HG02884 (cell line): Measurements from ENCODE around the gene OVOL1.
"Not testable (repeated sequence)": the region's sequence is repeated elsewhere in the genome, so short reads cannot be mapped to it uniquely, and the experiment has no call there.

Experiments used
- ATAC-seq: cut with Tn5 transposase; IDR thresholded peaks from one replicate; pipeline ENCODE4 v1.9.1; 2021; ENCODE audit warnings: mild to moderate bottlenecking, moderate library complexity; ENCODE audit not compliant: unreplicated experiment

Gene OVOL1

DNA sequence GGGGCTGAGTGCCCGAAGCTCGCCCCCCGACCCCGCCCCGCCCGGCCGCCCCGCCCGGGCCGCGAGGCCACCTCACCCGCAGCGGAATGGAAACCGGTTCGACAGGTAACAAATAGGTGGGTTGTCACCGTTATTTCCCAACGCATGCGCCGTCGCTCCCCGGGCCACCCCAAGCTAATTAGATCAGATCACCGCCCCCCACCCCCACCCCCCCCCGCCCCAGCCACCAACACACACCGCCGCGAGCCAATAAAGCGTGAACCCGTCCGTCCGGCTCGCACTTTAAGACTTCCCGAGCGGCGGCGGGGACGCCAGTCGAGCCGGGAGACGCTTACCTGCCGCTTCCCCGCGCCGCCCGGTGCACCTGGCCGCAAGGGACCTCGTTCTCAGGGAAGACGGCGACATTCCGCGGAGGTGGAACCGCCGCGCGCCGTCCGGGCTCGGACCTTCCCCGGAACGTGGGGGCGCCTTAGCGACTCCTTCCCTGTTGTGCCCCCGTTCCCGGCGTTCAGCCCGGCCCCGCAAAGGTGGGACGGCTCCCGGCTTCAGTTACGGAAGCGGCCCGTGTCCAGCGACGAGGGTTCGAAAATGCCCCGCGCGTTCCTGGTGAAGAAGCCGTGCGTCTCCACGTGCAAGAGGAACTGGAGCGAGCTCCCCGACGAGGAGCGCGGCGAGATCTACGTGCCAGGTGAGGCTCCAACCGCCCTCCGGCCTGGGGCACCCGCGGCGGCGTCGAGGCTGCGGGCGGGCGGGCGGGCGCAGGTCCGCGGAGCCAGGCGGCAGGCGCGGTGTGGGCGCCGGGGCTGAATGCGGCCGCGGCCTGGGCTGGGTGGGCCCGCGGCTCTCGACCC is at the start of gene OVOL1:
OVOL1 (plus strand) TSS at position 278 of the 851 bp plus-strand sequence; CDS start at position 589, 311 bp downstream.
- no peak for ATAC-seq

DNA sequence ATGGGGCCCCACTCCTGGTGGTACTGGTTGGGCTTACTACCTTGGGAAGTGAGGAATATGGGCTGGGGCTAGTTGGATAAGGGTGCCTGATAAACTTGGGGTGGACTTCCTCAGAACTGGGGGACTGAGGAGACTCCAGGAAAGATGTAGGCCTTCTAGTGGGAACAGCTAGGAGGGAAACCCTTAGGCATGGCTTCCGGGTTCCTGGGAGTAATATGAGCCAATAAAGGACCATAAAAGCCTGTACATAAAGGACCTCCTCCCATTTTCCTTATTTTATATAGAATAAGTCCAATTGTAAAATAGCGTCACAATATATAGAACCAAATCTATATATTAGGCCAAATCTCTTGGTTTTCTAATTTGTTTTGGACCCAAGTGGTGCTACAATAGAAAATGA is 47.8 kb upstream of the OVOL1 start:
- ATAC-seq, result no peak

DNA sequence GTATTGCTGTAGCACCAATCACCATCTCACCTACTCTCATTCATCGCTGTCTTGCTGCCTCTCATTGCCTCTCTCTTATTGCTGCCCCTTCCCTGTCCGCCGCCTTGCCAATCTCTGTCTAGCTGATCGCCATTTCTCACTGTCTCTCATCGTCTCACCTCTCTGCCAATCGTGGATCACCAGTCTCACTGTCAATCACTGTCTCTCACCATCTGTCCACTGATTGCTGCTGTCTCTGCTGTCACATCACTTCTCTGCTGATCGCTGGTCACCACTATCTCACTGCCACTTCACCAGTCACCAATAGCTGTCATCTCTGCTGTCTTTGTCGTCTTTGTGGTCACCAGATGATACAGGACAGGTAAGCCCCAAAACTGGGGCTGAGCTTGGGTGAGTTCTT is 45.7 kb upstream of the OVOL1 start:
- no peak for ATAC-seq

DNA sequence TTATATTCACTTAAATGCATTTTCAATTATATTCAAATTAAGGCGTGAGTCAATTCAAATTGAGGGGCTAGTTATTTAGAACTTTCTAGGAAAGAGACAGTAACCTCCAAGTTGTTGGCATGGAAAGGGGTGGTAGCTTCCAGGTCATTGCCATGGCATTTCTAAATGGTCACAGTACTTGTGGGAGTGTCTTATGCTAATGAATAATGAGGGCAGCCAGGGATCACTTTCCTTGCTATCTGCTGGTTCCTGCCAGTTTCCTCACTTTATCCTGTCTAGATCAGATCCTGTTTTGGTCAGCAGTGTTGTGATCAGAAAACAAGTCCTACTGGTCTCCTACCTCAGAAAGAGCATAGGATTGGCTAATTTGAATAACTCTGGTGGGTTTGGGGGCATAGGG is 44.5 kb upstream of the OVOL1 start:
- no peak for ATAC-seq

DNA sequence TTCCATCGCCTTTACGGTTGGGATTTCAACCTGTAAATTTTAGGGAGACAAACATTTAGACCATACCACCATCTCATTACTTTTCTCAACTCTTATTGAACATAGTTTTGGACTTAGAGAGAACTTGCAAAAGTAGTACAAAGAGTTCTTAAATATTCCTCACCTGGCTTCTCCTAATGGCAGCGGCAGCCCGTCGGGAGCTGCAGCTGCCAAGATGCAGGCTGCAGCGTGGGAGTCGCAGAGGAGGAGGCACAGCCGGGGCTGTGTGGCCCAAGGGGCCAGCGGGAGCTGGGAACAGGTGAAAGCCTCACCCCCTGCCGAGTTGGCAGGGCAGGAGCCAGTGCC is 43.2 kb upstream of the OVOL1 start:
- ATAC-seq, result no peak

DNA sequence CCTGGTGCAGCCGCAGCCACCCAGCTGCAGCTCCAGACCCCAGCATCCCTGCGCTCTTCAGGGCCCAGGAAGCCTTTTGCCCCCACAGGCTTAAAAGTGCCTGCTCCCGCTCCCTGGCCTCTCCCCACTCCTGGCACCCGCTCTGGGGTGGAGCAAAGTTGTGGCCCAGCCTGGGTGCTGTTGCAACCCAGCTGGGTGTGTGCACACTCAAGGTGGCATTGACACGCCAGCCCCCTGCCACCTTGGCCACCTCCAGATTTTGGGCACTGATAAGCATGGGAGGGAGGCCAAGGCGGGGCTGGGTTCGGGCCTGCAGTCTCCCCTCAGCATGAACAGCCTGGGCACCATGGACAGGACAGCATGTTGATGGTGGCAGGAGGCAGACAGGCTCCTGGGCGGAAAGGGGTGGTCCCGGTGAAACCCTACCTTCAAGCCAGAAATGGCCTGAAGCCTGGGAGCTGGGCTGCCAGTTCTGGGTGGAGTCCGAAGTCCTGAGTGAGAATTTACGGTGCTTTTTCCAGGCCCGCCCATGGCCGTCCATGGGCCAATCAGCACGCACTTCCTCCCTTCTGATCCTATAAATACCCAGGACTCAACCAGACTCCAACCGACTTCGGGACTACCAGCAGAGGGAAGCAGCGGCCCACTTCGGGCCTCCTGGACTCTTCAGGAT is 42.7 kb upstream of the OVOL1 start:
- no peak for ATAC-seq

DNA sequence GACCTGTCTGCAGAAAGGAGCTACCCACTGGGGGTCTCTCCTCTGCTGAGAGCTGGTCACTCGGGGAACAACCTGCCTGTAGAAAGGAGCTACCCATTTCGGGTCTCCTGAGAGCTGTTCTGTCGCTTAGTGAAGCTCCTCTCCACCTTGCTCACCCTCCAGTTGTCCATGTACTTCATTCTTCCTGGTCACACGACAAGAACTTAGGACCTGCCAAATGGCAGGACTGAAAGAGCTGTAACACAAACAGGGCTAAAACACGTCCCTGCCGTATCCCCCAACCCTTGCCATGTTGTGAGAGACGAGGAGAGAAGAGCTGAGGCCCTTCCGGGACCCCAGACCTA is 42.2 kb upstream of the OVOL1 start:
- ATAC-seq, result no peak

DNA sequence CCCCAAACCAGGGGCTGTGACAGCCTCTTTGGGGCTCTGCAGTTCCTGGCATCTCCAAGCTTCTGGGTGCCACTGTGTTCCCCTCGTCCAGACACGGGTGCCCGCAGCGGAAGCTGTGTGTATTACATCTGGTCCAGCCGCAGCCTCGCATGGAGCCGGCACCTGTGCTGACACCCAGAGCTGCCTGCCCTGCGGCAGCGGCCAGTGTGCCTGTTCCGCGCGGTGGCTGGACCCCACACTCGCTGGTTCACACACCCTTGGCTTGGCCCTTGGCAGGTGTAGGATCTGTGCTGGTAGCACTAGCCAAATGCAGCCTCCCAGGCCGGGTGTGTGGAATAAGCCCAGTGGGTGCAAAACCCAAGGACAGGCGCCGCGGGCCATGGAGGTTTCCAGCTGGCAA is 41.8 kb upstream of the OVOL1 start:
- no peak for ATAC-seq

DNA sequence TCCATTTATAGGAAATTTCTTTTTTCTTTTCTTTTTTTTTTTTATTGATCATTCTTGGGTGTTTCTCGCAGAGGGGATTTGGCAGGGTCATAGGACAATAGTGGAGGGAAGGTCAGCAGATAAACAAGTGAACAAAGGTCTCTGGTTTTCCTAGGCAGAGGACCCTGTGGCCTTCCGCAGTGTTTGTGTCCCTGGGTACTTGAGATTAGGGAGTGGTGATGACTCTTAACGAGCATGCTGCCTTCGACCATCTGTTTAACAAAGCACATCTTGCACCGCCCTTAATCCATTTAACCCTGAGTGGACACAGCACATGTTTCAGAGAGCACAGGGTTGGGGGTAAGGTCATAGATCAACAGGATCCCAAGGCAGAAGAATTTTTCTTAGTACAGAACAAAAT is 24.7 kb upstream of the OVOL1 start:
- ATAC-seq, result not testable (repeated sequence)

DNA sequence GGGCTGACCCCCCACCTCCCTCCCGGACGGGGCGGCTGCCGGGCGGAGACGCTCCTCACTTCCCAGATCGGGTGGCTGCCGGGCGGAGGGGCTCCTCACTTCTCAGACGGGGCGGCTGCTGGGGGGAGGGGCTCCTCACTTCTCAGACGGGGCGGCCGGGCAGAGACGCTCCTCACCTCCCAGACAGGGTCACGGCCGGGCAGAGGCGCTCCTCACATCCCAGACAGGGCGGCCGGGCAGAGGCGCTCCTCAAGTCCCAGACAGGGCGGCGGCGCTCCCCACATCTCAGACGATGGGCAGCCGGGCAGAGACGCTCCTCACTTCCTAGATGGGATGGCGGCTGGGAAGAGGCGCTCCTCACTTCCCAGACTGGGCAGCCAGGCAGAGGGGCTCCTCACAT is 24.0 kb upstream of the OVOL1 start:
- ATAC-seq, result not testable (repeated sequence)

DNA sequence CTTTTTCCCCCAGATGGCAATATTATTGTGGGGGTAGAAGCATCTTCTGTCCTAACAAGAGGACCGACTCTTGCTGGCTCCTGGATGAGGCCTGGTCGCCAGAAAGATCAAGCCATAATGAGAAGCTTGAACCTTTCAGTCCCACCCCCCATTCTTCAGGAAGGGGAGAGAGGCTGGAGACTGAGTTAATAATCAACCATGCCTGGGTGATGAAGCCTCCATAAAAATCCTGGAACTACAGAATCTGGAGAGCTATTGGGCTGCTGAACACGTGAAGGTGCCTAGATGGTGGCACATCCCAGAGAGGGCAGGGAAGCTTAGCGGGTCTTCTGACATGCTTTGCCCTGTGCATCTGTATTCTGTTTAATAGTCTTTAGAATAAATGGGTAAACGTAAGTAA is 22.4 kb upstream of the OVOL1 start:
- no peak for ATAC-seq

DNA sequence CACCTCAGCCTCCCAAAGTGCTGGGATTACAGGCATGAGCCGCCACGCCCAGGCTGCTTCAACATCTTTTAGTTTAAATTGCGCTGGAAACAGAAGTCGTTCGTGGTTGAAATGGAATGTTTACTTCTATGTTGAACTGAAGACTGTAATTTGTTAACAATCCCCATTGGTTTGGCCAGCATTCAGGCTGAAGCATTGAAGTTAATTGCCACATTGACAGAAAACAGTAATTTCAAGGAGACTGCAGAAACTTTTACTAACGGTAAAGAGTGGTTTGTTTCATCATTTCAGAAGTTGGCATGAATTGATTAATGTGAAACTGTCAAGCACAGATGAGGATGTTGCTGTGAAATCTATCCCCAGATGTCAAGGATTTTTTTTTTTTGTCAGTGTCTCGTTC is 20.3 kb upstream of the OVOL1 start:
- ATAC-seq, result no peak

DNA sequence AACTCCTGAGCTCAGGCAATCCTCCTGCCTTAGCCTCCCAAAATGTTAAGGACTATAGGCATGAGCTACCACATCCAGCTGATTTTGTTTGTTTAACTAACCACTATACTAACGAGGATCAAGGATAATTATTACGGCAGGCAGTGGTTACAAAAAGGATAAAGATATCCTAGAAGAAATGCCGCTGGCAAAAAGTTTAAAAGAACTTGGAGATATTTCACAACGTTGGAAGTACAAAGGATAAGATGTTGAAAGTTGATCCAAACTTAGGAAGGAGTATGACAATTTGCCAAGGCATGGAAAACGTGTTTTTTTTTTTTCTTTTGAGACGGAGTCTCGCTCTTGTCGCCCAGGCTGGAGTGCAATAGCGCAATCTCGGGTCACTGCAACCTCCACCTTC is 19.5 kb upstream of the OVOL1 start:
- no peak for ATAC-seq

DNA sequence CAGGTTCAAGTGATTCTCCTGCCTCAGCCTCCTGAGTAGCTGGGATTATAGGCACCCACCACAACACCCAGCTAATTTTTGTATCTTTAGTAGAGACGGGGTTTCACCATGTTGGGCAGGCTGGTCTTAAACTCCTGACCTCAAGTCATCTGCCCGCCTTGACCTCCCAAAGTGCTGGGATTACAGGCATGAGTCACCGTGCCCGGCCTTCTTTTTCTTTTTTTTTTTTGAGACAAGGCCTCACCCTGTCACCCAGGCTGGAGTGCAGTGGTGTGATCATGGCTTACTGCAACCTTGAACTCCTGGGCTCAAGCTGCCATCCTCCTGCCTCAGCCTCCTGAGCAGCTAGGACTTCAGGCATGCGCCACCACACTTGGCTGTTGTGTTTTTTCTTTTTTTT is 19.1 kb upstream of the OVOL1 start:
- not testable (repeated sequence) for ATAC-seq

DNA sequence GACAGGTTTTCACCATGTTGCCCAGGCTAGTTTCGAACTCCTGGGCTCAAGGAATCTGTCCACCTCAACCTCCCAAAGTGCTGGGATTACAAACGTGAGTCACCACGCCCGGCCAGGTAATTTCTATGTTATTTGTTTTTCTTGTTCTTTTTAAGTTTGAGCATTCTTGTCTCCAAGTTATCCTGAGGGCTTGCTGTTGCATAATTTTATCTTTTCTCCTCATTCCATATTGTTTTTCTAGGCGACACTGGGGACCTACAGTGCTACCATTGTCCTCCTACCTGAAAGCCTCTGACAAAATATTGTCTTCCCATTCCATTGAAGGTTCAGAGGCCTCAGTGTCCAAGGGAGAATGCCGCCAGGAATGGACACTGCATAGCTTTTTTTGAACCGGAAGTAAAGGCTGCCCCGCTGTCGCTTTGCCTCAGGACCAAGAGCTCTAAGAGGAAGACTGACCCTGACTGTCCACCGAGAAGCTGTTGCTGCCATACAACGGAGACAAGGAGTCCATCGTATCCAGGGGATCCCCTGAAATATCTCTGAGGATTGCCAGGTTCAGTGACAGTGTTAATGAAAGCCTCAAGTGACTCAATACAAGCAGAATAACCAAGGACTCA is 15.8 kb upstream of the OVOL1 start:
- no peak for ATAC-seq

DNA sequence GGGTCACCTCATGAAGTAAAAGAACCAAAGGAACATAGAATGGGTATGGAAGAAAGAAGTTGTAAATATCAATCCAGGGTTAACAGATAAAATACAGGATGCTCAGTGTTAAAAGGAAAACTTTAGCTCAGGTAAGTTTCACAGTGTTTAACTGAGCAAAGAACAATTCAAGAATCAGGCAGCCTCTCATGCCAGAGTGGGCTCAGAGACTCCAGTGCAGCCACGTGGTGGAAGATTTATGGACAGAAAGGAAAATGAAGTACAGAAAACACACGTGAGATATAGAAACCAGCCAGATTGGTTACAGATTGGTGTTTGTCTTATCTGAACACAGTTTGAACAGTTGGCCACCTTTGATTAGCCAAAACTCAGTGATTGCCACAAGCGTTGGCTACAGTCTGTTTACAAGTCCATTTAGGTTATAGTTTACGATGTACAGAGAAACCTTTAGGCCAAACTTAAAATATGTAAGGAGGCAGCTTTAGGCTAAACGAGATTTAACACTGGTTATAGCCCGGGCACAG is 15.2 kb upstream of the OVOL1 start:
- ATAC-seq, result no peak

DNA sequence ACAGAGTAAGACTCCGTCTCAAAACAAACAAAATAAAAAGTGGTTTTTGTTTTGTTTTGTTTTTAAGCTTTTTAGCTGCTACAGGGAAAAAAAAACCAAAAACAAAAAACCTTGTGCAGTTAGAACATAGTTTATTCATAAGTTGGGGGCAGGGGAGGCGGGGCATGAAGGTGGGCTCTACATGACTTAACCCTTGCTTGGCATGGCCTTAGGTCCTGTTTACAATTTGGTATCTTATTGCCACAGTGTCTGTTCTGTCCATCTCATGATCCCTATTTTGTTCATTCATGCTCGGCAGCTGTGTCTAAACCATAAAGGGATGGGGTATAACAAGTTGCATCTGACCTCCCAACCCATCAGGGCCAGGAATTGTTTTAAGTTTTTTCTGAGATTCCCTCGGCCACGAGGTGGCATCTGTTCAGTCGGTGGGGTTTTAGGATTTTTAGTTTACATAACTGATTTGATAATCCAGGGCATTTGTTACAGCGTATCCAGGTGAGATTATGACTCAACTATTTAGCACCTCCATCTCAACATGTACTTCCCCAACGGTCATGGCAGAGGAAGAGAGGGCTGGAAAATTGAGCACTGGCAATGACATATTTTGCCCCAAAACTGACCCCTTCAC is 13.0 kb upstream of the OVOL1 start:
- no peak for ATAC-seq

DNA sequence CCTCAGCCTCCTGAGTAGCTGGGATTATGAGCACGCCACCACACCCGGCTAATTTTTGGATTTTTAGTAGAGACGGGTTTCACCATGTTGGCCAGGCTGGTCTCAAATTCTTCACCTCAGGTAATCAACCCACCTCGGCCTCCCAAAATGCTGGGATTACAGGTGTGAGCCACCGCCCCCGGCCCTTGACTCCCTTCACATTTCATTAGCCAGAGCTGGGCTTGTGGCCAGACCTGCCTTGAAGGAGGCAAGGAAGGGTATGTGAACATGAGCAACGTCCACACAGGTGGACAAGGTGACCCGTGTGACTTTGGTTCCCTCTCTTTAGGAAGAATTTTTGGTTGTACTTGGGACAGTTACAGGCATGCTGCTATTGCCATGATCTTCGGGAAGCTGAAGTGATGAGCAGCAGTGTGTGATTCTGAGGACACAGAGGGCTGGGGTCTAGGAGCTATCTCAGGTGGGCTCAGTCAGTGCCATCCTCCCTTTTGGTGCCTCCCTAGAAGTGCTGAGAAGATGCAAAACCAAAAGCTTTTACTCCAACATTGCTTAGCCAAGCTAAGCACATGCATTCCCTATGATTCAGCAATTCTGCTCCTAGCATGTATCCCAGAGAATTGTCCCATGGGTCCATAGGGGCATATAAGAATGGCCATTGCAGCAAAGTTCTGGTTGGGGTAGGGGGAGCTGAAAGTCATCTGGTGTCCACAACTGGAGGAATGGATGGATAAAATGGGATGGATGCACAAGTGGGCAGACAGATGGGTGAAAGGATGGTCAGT is 12.1 kb upstream of the OVOL1 start:
- ATAC-seq, result no peak

DNA sequence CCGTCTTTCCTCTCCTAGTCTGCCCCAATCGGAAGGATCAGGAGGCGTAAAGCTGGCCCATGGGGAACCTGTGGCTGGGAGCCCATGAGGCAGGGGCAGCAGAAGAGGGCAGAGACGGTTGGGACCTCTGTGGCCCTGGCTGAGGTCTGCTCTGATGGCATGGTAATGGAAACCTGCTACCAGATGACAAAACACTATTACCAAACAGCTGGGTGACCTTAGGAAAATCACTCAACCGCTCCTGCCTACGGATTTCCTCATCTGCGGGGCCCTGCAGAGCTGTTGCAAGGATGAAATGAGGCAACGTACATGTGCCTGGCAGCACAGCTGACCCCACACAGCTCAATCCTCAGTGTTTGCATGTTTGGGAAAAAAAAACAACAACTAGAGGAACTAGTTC is 10.7 kb upstream of the OVOL1 start:
- ATAC-seq, result no peak

DNA sequence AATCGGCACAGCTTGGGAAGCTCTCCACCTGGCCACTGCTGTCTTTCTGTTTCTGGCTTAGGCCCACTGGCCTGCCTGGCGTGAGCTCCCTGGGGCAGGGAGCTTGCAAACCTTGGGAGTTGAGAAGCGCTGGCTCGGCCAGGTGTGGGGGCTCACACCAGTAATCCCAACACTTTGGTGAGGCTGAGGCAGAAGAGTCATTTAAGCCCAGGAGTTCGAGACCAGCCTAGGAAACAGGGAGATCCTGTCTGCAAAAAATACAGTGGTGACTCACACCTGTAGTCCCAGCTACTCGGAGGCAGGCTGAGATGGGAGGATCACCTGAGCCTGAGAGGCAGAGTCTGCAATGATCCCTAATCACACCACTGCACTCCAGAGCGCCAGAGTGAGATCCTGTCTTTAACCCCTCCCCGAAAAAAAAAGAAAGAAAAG is 10.1 kb upstream of the OVOL1 start:
- no peak for ATAC-seq

DNA sequence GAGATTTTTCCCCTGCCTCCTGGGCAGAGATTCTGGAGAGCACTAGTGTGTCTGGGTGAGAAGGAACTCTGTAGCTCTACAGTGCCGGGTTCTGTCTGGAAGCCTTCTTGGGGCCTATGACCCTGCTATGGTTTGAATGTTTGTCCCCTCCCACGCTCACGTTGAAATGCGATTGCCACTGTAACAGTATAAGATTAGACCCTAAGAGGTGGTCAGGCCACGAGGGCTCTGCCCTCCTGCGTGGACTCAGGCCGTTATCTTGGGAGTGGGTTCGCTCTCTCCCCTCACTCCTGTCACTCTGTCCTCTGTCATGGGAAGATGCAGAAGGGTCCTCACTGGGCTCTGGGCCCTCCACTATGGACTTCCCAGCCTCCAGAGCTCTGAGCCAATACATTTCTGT is 9.6 kb upstream of the OVOL1 start:
- no peak for ATAC-seq
